ENCODE measurements around the gene MLC1.

DNA sequence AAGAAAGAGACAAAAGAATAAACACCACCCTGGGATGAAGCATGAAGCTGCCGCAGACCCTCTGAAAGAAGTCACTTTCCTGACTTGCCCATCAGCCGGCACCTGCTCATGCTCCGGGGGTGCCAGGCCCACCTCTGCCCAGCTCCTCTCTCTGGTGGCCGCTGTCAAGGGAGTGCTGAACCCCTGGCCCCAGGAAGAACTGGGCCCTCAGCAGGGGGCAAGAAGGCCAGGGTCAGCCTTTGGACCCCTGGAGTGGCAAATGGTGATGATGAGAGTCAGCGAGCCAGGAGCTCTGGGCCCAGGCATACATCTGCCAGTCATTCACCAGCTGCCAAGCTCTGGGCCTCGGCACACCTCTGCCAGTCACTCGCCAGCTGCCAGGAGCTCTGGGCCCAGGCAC, 44.5 kb downstream of the MLC1 start:
- TF ChIP-seq, protein P1, sequence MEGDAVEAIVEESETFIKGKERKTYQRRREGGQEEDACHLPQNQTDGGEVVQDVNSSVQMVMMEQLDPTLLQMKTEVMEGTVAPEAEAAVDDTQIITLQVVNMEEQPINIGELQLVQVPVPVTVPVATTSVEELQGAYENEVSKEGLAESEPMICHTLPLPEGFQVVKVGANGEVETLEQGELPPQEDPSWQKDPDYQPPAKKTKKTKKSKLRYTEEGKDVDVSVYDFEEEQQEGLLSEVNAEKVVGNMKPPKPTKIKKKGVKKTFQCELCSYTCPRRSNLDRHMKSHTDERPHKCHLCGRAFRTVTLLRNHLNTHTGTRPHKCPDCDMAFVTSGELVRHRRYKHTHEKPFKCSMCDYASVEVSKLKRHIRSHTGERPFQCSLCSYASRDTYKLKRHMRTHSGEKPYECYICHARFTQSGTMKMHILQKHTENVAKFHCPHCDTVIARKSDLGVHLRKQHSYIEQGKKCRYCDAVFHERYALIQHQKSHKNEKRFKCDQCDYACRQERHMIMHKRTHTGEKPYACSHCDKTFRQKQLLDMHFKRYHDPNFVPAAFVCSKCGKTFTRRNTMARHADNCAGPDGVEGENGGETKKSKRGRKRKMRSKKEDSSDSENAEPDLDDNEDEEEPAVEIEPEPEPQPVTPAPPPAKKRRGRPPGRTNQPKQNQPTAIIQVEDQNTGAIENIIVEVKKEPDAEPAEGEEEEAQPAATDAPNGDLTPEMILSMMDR (IDR thresholded peaks at IDR 0.05), result no peak
- TF ChIP-seq POLR2A (IDR thresholded peaks at IDR 0.05), result no peak
